ENCODE data around the gene MEPE. TPM values are rescaled to one million over a fixed set of nuclear protein-coding genes. Genes with fewer than 3 reads are reported as not detected.

Gene MEPE
- total and polyA plus RNA-seq, 12 donors, result not detected

DNA sequence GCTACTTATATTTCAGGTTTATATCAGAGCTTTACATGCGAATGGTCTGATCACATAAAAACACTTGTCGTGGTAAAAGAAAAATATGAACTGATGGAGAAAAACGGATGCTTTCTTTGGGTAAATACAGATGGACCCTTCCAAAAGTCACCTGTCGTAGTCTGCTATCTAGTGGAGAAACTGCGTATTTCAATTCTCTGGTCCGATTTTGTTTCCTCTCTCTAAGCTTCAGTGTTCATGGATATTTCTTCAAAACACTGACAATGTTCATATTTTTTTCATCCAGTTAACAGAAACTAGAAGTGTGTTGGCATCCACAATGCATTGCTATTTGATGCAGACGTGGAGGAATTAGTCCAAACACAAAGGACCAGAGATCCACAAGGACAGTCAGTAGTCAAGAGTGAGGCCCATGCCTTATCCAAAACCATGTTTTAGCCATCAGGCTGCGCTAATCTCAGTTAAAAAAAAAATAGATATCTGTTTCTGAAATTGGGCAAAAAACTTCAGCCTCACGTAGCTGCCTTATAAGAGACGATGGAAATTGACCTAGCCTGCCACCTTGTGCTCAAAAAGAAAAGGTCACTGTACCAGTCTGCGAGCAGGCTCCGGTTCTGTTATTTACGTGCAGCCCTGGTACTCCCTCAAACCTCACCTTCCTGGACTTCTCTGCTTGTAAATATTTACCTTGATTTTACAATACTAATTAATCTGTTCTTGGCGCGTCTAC, 16.0 kb downstream of the MEPE start:
- TF ChIP-seq POLR2A (IDR thresholded peaks at IDR 0.05), result no peak
- TF ChIP-seq, protein P1, sequence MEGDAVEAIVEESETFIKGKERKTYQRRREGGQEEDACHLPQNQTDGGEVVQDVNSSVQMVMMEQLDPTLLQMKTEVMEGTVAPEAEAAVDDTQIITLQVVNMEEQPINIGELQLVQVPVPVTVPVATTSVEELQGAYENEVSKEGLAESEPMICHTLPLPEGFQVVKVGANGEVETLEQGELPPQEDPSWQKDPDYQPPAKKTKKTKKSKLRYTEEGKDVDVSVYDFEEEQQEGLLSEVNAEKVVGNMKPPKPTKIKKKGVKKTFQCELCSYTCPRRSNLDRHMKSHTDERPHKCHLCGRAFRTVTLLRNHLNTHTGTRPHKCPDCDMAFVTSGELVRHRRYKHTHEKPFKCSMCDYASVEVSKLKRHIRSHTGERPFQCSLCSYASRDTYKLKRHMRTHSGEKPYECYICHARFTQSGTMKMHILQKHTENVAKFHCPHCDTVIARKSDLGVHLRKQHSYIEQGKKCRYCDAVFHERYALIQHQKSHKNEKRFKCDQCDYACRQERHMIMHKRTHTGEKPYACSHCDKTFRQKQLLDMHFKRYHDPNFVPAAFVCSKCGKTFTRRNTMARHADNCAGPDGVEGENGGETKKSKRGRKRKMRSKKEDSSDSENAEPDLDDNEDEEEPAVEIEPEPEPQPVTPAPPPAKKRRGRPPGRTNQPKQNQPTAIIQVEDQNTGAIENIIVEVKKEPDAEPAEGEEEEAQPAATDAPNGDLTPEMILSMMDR (IDR thresholded peaks at IDR 0.05), result peak in 5 of 6 experiments; percentile 30 to 64 (median 61)
- Histone ChIP-seq H3K4me3 (no peak overlapping the region), H3K36me3 (replicated peaks in 1 of 2) (no peaks in the 10 kb centered on the region), H3K4me1 (replicated peaks in 1 of 2) (peaks cover 11 to 12% of the 10 kb centered on the region in 2 donors), H3K27me3 (no peaks in the 10 kb centered on the region), H3K9me3 (replicated peaks in 1 of 3) (no peaks in the 10 kb centered on the region), H3K27ac (no peak overlapping the region)
- intact Hi-C loops (cut with DNase I), result loop anchor here (5.0 to 10.0 kb wide), 2 partner anchors 161 to 304 kb away; no protein-coding TSS in a partner anchor
- peak; percentile 42 to 75 (median 58) for DNase-seq
- 14 to 17% (median 16%) methylated on average over 15 of the region's 15 CpGs for WGBS, 4 donors

DNA sequence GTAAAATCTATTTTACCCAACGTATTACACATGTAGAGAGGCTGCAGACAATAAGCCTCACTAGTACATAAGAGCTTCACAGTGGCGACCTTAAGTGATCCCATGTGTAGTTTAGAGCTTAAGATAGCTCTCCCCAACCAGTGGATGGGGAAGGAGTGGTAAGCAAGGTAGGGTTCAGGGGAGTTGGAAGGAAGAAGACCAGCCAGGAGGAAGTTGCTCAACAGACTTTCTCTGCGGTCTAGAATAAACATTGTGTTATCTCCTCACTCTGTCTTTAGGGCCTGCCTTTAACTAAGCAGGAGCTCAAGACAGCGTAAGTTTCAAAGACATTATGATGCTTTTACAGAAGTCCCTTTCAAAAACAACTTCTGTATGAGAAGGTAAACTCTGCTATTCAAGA, 16.8 kb downstream of the MEPE start:
- TF ChIP-seq POLR2A (IDR thresholded peaks at IDR 0.05), result no peak
- TF ChIP-seq, protein P1 (IDR thresholded peaks at IDR 0.05), result no peak
- no peak overlapping the region for H3K4me3 ChIP-seq
- DNase-seq, result no peak
- H3K4me1 ChIP-seq (replicated peaks in 1 of 2), result peaks cover 11 to 12% of the 10 kb centered on the region in 2 donors
- H3K36me3 ChIP-seq (replicated peaks in 1 of 2), result no peaks in the 10 kb centered on the region
- intact Hi-C loops (cut with DNase I), result loop anchor here (5.0 to 10.0 kb wide), 4 partner anchors 162 to 365 kb away; no protein-coding TSS in a partner anchor
- H3K27ac ChIP-seq, result peak overlapping the region in 1 of 5 donors; percentile 17
- WGBS, 4 donors, result 48 to 56% (median 50%) methylated on average over 4 of the region's 4 CpGs
- no peaks in the 10 kb centered on the region for H3K9me3 ChIP-seq (replicated peaks in 1 of 3)
- H3K27me3 ChIP-seq, result no peaks in the 10 kb centered on the region

DNA sequence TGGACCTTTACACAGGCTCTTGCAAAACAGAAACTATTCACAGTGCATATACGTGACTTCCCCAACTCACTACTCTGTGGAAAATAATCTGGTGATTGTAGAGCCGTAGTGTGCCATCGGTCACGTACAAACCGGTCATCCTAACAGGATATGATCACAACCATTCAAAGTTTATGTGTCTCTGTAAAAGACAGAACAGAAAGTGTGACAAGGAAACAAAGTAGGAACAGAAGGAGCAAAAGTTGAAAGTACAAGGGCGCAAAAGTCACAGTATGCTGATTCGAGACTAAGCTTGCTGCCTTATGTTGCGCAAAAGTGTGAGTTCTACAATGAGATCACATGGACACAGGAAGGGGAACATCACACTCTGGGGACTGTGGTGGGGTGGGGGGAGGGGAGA, 18.6 kb downstream of the MEPE start:
- intact Hi-C loops (cut with DNase I), result loop anchor here (5.0 to 10.0 kb wide), 2 partner anchors 361 to 363 kb away; no protein-coding TSS in a partner anchor
- H3K27ac ChIP-seq, result peak overlapping the region in 2 of 5 donors; percentile 60 to 72
- no peaks in the 10 kb centered on the region for H3K27me3 ChIP-seq
- H3K4me3 ChIP-seq, result no peak overlapping the region
- WGBS, 4 donors, result 69 to 76% (median 72%) methylated on average over 8 of the region's 8 CpGs
- peaks cover 11 to 12% of the 10 kb centered on the region in 2 donors for H3K4me1 ChIP-seq (replicated peaks in 1 of 2)
- peak in 2 of 7 donors; percentile 30 to 52 for DNase-seq
- no peaks in the 10 kb centered on the region for H3K36me3 ChIP-seq (replicated peaks in 1 of 2)
- no peaks in the 10 kb centered on the region for H3K9me3 ChIP-seq (replicated peaks in 1 of 3)
- TF ChIP-seq, protein P1 (IDR thresholded peaks at IDR 0.05), result no peak
- no peak for TF ChIP-seq POLR2A (IDR thresholded peaks at IDR 0.05)

DNA sequence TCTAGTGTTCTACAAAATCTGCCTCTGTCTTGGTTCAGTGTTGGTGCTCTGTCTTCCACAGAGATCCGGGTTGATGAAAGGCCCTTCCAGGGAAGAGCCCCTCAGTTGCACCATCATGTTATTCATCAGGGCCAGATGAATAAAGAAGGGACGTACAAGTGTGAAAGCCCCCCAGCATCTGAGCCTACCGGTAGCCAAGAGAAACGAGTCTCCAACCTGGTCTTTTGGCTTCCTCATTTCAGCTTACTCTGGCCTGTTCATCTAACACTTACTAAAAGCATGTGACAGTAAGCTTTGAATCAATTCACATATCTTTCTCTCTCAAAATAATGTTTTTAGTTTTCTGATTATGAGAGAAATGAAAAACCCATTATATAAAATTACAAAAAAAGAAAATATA, 19.2 kb downstream of the MEPE start:
- 64 to 73% (median 69%) methylated on average over 4 of the region's 4 CpGs for WGBS, 4 donors
- Histone ChIP-seq H3K27ac (peak overlapping the region in 1 of 5 donors; percentile 47), H3K4me3 (no peak overlapping the region), H3K4me1 (replicated peaks in 1 of 2) (peaks cover 11 to 12% of the 10 kb centered on the region in 2 donors), H3K27me3 (no peaks in the 10 kb centered on the region), H3K9me3 (replicated peaks in 1 of 3) (no peaks in the 10 kb centered on the region), H3K36me3 (replicated peaks in 1 of 2) (no peaks in the 10 kb centered on the region)
- no peak for TF ChIP-seq POLR2A (IDR thresholded peaks at IDR 0.05)
- TF ChIP-seq, protein P1 (IDR thresholded peaks at IDR 0.05), result no peak
- DNase-seq, result no peak
- intact Hi-C loops (cut with DNase I), result loop anchor here (5.0 to 10.0 kb wide), 2 partner anchors 360 to 363 kb away; no protein-coding TSS in a partner anchor

All from adrenal gland (tissue), 12 donors.